ENCODE results near the gene COA3. TPM values are rescaled to one million over a fixed set of nuclear protein-coding genes. Genes with fewer than 3 reads are reported as not detected.

Gene COA3
- total and polyA plus RNA-seq, 7 experiments from 2014 or later = 7.6 to 118 (median 28.1) TPM

- peaks cover 0 to 2% (median 0%) of the 10 kb centered on the region in 11 donors for H3K9me3 Mint-ChIP-seq
- Histone ChIP-seq H3K36me3 (ENCODE audit: control insufficient read depth in 2 of 3, insufficient read depth in 3 of 3, low read length in 3 of 3) (peaks cover 18 to 58% (median 18%) of the 10 kb centered on the region in 3 experiments), H3K4me1 (ENCODE audit: control insufficient read depth in 2 of 2, insufficient read depth in 2 of 2, low read length in 2 of 2) (no peaks in the 10 kb centered on the region), H3K9me3 (ENCODE audit: control insufficient read depth in 2 of 3, low read length in 3 of 3) (no peaks in the 10 kb centered on the region), H3K27me3 (ENCODE audit: control insufficient read depth in 2 of 2, insufficient read depth in 2 of 2, low read length in 2 of 2) (no peaks in the 10 kb centered on the region), H3K4me3 (ENCODE audit: low read length) (no peak overlapping the region), H3K27ac (ENCODE audit: low read depth, low read length) (no peak overlapping the region)
- no peak for DNase-seq
- H3K27ac Mint-ChIP-seq = no peak overlapping the region
- peaks cover 0 to 25% (median 9%) of the 10 kb centered on the region in 5 donors for H3K36me3 Mint-ChIP-seq
- intact Hi-C loops (cut with micrococcal nuclease) = no loop called here
- H3K4me1 Mint-ChIP-seq = peaks cover 0 to 8% (median 0%) of the 10 kb centered on the region in 7 donors
- POLR2A ChIA-PET = interaction anchor here (1.4 kb wide), 1 partner anchor 11 kb away, joined by 3 read pairs; no protein-coding TSS in a partner anchor
- no peaks in the 10 kb centered on the region for H3K27me3 Mint-ChIP-seq
- CTCF ChIA-PET = interaction anchor here (1.0 to 1.4 kb wide), 3 partner anchors 11 to 494 kb away, joined by 3 to 4 read pairs (median 3); partner anchors contain the start of gene PSME3
- no peak overlapping the region for H3K4me3 Mint-ChIP-seq
- ATAC-seq = no peak
Measured at GRCh38 chr17:42844761-42845555, 46.5 kb upstream of the COA3 start.

- POLR2A ChIA-PET = no interaction called here
- Mint-ChIP-seq H3K4me1 (peaks cover 0 to 8% (median 0%) of the 10 kb centered on the region in 7 donors), H3K27ac (peak within 1 kb of the TSS in 1 of 9 donors; percentile 33), H3K27me3 (no peaks in the 10 kb centered on the region), H3K4me3 (no peak within 1 kb of the TSS), H3K9me3 (peaks cover 0 to 2% (median 0%) of the 10 kb centered on the region in 11 donors), H3K36me3 (peaks cover 2 to 28% (median 12%) of the 10 kb centered on the region in 5 donors)
- CTCF ChIA-PET = interaction anchor here (1.0 to 1.4 kb wide), 3 partner anchors 11 to 495 kb away, joined by 3 to 4 read pairs (median 3); partner anchors contain the start of gene PSME3
- Histone ChIP-seq H3K9me3 (ENCODE audit: control insufficient read depth in 2 of 3, low read length in 3 of 3) (no peaks in the 10 kb centered on the region), H3K4me1 (ENCODE audit: control insufficient read depth in 2 of 2, insufficient read depth in 2 of 2, low read length in 2 of 2) (no peaks in the 10 kb centered on the region), H3K4me3 (ENCODE audit: low read length) (no peak within 1 kb of the TSS), H3K27me3 (ENCODE audit: control insufficient read depth in 2 of 2, insufficient read depth in 2 of 2, low read length in 2 of 2) (no peaks in the 10 kb centered on the region), H3K27ac (ENCODE audit: low read depth, low read length) (no peak within 1 kb of the TSS), H3K36me3 (ENCODE audit: control insufficient read depth in 2 of 3, insufficient read depth in 3 of 3, low read length in 3 of 3) (peaks cover 20 to 65% (median 21%) of the 10 kb centered on the region in 3 experiments)
- intact Hi-C loops (cut with micrococcal nuclease) = no loop called here
- DNase-seq (no peak), ATAC-seq (no peak)
Measured at GRCh38 chr17:42844271-42844670, 45.8 kb upstream of the COA3 start, which contains the start of gene AOC2. Gene AOC2 (plus strand): TSS chr17:42844580. CDS start chr17:42844627, 47 bp downstream.

DNA sequence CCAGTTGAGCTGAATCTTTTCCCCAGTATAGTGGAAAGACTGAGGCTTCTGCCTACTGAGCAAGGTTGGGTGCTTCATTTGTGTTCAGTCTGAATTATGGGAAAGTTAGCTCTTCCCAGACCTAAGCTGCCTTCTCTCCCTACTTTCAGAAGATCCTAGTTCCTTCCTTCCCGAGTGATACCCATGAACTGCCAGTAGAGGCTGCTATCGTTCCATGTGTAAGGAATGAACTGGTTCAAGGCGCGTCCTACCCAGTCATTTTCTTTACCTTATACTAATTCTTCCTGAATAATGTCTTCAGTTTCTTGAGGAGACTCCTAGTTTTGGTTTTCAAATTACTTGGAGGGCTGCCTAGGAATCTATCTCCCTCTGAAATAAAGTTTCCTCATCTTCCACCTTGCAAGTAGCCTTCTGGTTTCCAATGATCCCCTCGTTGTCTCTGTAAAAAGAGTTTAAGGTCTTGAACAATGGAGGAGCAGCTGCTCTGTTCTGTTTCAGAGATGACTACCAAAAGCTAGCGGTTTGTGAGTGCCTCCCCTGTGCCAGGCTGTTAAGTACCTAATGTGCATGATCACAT, 44.9 kb upstream of the COA3 start:
- POLR2A ChIA-PET = interaction anchor here (0.8 to 1.1 kb wide), 2 partner anchors 69 to 155 kb away, joined by 3 to 4 read pairs; partner anchors contain the start of gene RPL27
- H3K36me3 Mint-ChIP-seq = peaks cover 9 to 36% (median 19%) of the 10 kb centered on the region in 5 donors
- no peaks in the 10 kb centered on the region for H3K27me3 ChIP-seq (ENCODE audit: control insufficient read depth in 2 of 2, insufficient read depth in 2 of 2, low read length in 2 of 2)
- peaks cover 28 to 73% (median 29%) of the 10 kb centered on the region in 3 experiments for H3K36me3 ChIP-seq (ENCODE audit: control insufficient read depth in 2 of 3, insufficient read depth in 3 of 3, low read length in 3 of 3)
- H3K9me3 ChIP-seq (ENCODE audit: control insufficient read depth in 2 of 3, low read length in 3 of 3) = no peaks in the 10 kb centered on the region
- peaks cover 0 to 8% (median 0%) of the 10 kb centered on the region in 7 donors for H3K4me1 Mint-ChIP-seq
- CTCF ChIA-PET = interaction anchor here (0.6 to 1.2 kb wide), 2 partner anchors 19 to 154 kb away, joined by 3 to 4 read pairs; partner anchors contain the start of gene RPL27
- peak; percentile 46 for ATAC-seq
- intact Hi-C loops (cut with micrococcal nuclease) = no loop called here
- H3K9me3 Mint-ChIP-seq = peaks cover 0 to 2% (median 0%) of the 10 kb centered on the region in 11 donors
- H3K4me1 ChIP-seq (ENCODE audit: control insufficient read depth in 2 of 2, insufficient read depth in 2 of 2, low read length in 2 of 2) = no peaks in the 10 kb centered on the region
- peak overlapping the region in 1 of 9 donors; percentile 33 for H3K27ac Mint-ChIP-seq
- no peak overlapping the region for H3K27ac ChIP-seq (ENCODE audit: low read depth, low read length)
- peak in 4 of 9 donors; percentile 7 to 33 (median 18) for DNase-seq
- no peak overlapping the region for H3K4me3 Mint-ChIP-seq
- H3K4me3 ChIP-seq (ENCODE audit: low read length) = no peak overlapping the region
- H3K27me3 Mint-ChIP-seq = no peaks in the 10 kb centered on the region

GRCh38 chr17:42841975-42842685, 43.6 kb upstream of the COA3 start:
- no peak for ATAC-seq
- ChIA-PET POLR2A (no interaction called here), CTCF (no interaction called here)
- intact Hi-C loops (cut with micrococcal nuclease) = no loop called here
- Histone ChIP-seq H3K4me3 (ENCODE audit: low read length) (no peak overlapping the region), H3K36me3 (ENCODE audit: control insufficient read depth in 2 of 3, insufficient read depth in 3 of 3, low read length in 3 of 3) (peaks cover 37 to 86% (median 41%) of the 10 kb centered on the region in 3 experiments), H3K27ac (ENCODE audit: low read depth, low read length) (no peak overlapping the region), H3K27me3 (ENCODE audit: control insufficient read depth in 2 of 2, insufficient read depth in 2 of 2, low read length in 2 of 2) (no peaks in the 10 kb centered on the region), H3K4me1 (ENCODE audit: control insufficient read depth in 2 of 2, insufficient read depth in 2 of 2, low read length in 2 of 2) (no peaks in the 10 kb centered on the region), H3K9me3 (ENCODE audit: control insufficient read depth in 2 of 3, low read length in 3 of 3) (no peaks in the 10 kb centered on the region)
- H3K4me3 Mint-ChIP-seq = no peak overlapping the region
- H3K27ac Mint-ChIP-seq = peak overlapping the region in 1 of 9 donors; percentile 29
- no peak for DNase-seq
- peaks cover 10 to 41% (median 25%) of the 10 kb centered on the region in 5 donors for H3K36me3 Mint-ChIP-seq
- H3K27me3 Mint-ChIP-seq = no peaks in the 10 kb centered on the region
- H3K9me3 Mint-ChIP-seq = peaks cover 0 to 2% (median 0%) of the 10 kb centered on the region in 11 donors
- peaks cover 0 to 8% (median 6%) of the 10 kb centered on the region in 7 donors for H3K4me1 Mint-ChIP-seq

- H3K36me3 ChIP-seq (ENCODE audit: control insufficient read depth in 2 of 3, insufficient read depth in 3 of 3, low read length in 3 of 3) = peaks cover 22 to 56% (median 23%) of the 10 kb centered on the region in 3 experiments
- H3K9me3 ChIP-seq (ENCODE audit: control insufficient read depth in 2 of 3, low read length in 3 of 3) = no peaks in the 10 kb centered on the region
- Mint-ChIP-seq H3K4me1 (peaks cover 11 to 39% (median 33%) of the 10 kb centered on the region in 7 donors), H3K27ac (peak overlapping the region in 1 of 9 donors; percentile 26), H3K36me3 (peaks cover 5 to 24% (median 18%) of the 10 kb centered on the region in 5 donors), H3K9me3 (peaks cover 0 to 5% (median 0%) of the 10 kb centered on the region in 11 donors), H3K4me3 (peak overlapping the region in 1 of 10 donors; percentile 16), H3K27me3 (no peaks in the 10 kb centered on the region)
- ChIA-PET POLR2A (interaction anchor here (0.6 to 3.8 kb wide), 3 partner anchors 12 to 241 kb away, joined by 3 to 40 read pairs (median 4); partner anchors contain the start of genes BECN1 and VPS25), CTCF (interaction anchor here (0.7 kb wide), 1 partner anchor 20 kb away, joined by 3 read pairs; no protein-coding TSS in a partner anchor)
- H3K27me3 ChIP-seq (ENCODE audit: control insufficient read depth in 2 of 2, insufficient read depth in 2 of 2, low read length in 2 of 2) = no peaks in the 10 kb centered on the region
- intact Hi-C loops (cut with micrococcal nuclease) = no loop called here
- H3K4me1 ChIP-seq (ENCODE audit: control insufficient read depth in 2 of 2, insufficient read depth in 2 of 2, low read length in 2 of 2) = peaks cover 10 to 16% of the 10 kb centered on the region in 2 donors
- DNase-seq (no peak), ATAC-seq (no peak)
- no peak overlapping the region for H3K4me3 ChIP-seq (ENCODE audit: low read length)
- no peak overlapping the region for H3K27ac ChIP-seq (ENCODE audit: low read depth, low read length)
Measured at GRCh38 chr17:42835732-42836131, 37.2 kb upstream of the COA3 start.
